Measurements from ENCODE around the gene EXOG.

Gene EXOG

DNA sequence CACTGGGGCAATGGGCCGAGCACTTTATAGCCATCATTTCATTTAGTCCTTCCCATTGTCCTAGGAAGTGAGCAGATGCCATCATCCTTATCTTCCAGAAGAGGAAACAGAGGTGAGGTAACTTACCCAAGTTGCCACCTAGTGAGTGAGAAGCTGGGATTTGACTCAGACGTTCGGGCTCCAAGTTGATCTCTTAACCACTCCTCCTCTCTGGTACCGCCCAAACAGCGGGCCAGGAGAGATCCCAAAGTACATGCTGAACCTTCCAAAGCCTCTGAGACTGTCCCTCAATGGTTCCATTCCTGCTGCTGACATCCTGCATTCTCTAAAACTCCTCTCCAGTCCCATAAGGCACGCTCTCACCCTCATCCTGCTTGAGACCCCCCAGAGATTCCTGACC is 56.2 kb downstream of the EXOG start:
- Histone ChIP-seq H2AFZ (ENCODE audit: low read depth, low read length, severe bottlenecking) (no peak overlapping the region), H4K20me1 (ENCODE audit: low read depth, low read length) (no peaks in the 10 kb centered on the region), H3K79me2 (ENCODE audit: insufficient read depth, low read length) (no peaks in the 10 kb centered on the region), H3F3A (ENCODE audit: insufficient read depth) (no peaks in the 10 kb centered on the region), H3K9me3 (ENCODE audit: insufficient read depth, low read length) (no peaks in the 10 kb centered on the region), H3K27ac (ENCODE audit: low read depth, low read length) (no peak overlapping the region), H3K4me3 (ENCODE audit: insufficient read depth, low read length, poor library complexity, severe bottlenecking) (no peak overlapping the region), H3K36me3 (ENCODE audit: low read length) (no peaks in the 10 kb centered on the region), H3K27me3 (ENCODE audit: low read length) (no peaks in the 10 kb centered on the region), H3K4me2 (ENCODE audit: low read depth, low read length, poor library complexity, severe bottlenecking) (no peak overlapping the region), H3K9ac (ENCODE audit: low read length) (no peak overlapping the region), H3K9me2 (replicated peaks; ENCODE audit: insufficient read depth, low read length) (no peaks in the 10 kb centered on the region)
- TF ChIP-seq EZH2phosphoT487 (conservative IDR thresholded peaks at IDR 0.05; ENCODE audit: low read length) = no peak
- TF ChIP-seq, protein P1, sequence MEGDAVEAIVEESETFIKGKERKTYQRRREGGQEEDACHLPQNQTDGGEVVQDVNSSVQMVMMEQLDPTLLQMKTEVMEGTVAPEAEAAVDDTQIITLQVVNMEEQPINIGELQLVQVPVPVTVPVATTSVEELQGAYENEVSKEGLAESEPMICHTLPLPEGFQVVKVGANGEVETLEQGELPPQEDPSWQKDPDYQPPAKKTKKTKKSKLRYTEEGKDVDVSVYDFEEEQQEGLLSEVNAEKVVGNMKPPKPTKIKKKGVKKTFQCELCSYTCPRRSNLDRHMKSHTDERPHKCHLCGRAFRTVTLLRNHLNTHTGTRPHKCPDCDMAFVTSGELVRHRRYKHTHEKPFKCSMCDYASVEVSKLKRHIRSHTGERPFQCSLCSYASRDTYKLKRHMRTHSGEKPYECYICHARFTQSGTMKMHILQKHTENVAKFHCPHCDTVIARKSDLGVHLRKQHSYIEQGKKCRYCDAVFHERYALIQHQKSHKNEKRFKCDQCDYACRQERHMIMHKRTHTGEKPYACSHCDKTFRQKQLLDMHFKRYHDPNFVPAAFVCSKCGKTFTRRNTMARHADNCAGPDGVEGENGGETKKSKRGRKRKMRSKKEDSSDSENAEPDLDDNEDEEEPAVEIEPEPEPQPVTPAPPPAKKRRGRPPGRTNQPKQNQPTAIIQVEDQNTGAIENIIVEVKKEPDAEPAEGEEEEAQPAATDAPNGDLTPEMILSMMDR (IDR thresholded peaks at IDR 0.05; ENCODE audit: insufficient read depth, low read length, poor library complexity, severe bottlenecking) = no peak

DNA sequence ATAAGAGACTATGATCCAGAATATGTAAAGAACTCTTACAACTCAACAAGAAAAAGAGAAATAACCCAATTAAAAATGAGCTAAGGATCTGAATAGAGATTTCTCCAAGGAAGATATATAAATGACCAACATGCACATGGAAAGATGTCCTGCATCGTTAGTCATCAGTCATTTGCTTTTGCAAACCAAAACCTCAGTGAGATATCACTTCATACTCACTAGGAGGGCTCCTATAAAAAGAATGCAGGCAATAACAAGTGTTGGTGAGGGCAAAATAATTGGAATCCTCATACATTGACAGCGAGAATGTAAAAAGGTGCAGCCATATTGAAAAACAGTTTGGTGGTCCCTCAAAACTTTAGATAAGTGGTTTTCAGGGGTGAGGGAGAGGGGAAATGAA is 56.9 kb downstream of the EXOG start:
- Histone ChIP-seq H3K9me2 (replicated peaks; ENCODE audit: insufficient read depth, low read length) (no peaks in the 10 kb centered on the region), H3K4me2 (ENCODE audit: low read depth, low read length, poor library complexity, severe bottlenecking) (no peak overlapping the region), H3K9ac (ENCODE audit: low read length) (no peak overlapping the region), H3K27ac (ENCODE audit: low read depth, low read length) (no peak overlapping the region), H3K79me2 (ENCODE audit: insufficient read depth, low read length) (no peaks in the 10 kb centered on the region), H4K20me1 (ENCODE audit: low read depth, low read length) (no peaks in the 10 kb centered on the region), H3K4me3 (ENCODE audit: insufficient read depth, low read length, poor library complexity, severe bottlenecking) (no peak overlapping the region), H3K27me3 (ENCODE audit: low read length) (no peaks in the 10 kb centered on the region), H3K9me3 (ENCODE audit: insufficient read depth, low read length) (no peaks in the 10 kb centered on the region), H3F3A (ENCODE audit: insufficient read depth) (no peaks in the 10 kb centered on the region), H2AFZ (ENCODE audit: low read depth, low read length, severe bottlenecking) (no peak overlapping the region), H3K36me3 (ENCODE audit: low read length) (no peaks in the 10 kb centered on the region)
- TF ChIP-seq EZH2phosphoT487 (conservative IDR thresholded peaks at IDR 0.05; ENCODE audit: low read length) = no peak
- TF ChIP-seq, protein P1 (IDR thresholded peaks at IDR 0.05; ENCODE audit: insufficient read depth, low read length, poor library complexity, severe bottlenecking) = no peak

DNA sequence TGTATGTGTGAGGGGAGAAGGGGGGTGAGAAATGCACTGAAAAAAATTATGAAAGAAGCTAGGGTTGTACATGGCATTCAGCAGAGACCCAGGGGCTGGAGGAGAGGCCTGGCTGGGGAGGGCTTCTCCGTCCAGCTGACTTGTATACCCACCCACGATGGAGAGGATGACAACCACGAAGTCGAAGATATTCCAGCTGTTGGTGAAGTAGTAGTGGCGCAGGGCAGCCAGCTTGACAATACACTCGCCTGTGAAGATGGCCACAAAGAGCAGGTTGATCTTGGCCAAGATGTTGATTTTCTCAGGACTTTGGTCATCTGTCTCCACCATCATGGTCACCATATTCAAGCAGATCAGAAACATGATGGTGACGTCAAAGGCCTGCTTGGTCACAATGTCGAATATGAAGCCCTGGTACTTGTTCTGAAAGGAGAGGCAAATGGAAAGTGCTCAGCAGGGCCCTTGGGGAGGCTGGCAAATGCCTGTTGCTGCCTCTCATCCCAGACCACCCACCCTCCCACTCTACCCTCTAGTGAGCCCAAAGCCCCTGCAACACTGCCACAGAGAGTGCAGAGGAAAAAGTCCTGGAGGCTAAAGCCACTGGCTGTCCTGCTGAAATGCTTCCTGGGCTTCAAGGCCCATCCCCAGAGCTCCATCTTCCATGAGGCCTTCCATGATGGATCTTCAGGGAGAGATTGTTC is 58.1 kb downstream of the EXOG start:
- no peak overlapping the region for H3K4me3 ChIP-seq (ENCODE audit: insufficient read depth, low read length, poor library complexity, severe bottlenecking)
- no peak overlapping the region for H3K9ac ChIP-seq (ENCODE audit: low read length)
- H3K36me3 ChIP-seq (ENCODE audit: low read length) = no peaks in the 10 kb centered on the region
- H4K20me1 ChIP-seq (ENCODE audit: low read depth, low read length) = no peaks in the 10 kb centered on the region
- no peak overlapping the region for H2AFZ ChIP-seq (ENCODE audit: low read depth, low read length, severe bottlenecking)
- no peak overlapping the region for H3K4me2 ChIP-seq (ENCODE audit: low read depth, low read length, poor library complexity, severe bottlenecking)
- H3K9me2 ChIP-seq (replicated peaks; ENCODE audit: insufficient read depth, low read length) = no peaks in the 10 kb centered on the region
- H3K79me2 ChIP-seq (ENCODE audit: insufficient read depth, low read length) = no peaks in the 10 kb centered on the region
- no peaks in the 10 kb centered on the region for H3F3A ChIP-seq (ENCODE audit: insufficient read depth)
- no peaks in the 10 kb centered on the region for H3K9me3 ChIP-seq (ENCODE audit: insufficient read depth, low read length)
- no peaks in the 10 kb centered on the region for H3K27me3 ChIP-seq (ENCODE audit: low read length)
- TF ChIP-seq EZH2phosphoT487 (conservative IDR thresholded peaks at IDR 0.05; ENCODE audit: low read length) = no peak
- TF ChIP-seq, protein P1 (IDR thresholded peaks at IDR 0.05; ENCODE audit: insufficient read depth, low read length, poor library complexity, severe bottlenecking) = no peak
- no peak overlapping the region for H3K27ac ChIP-seq (ENCODE audit: low read depth, low read length)

Data from SU-DHL-6 (cell line).